ENCODE results near the gene PDXK. TPM values are rescaled to one million over a fixed set of nuclear protein-coding genes. Genes with fewer than 3 reads are reported as not detected.

Gene PDXK
- polyA plus RNA-seq, 1 of the 3 experiments (the other 2 are of a cell fraction): 85.7 TPM

- no peak overlapping the region for H3K9ac ChIP-seq
- no peak overlapping the region for H2AFZ ChIP-seq (ENCODE audit: low read depth)
- no peaks in the 10 kb centered on the region for H3F3A ChIP-seq (replicated peaks; ENCODE audit: insufficient read depth)
- H3K4me2 ChIP-seq: no peak overlapping the region
- no peaks in the 10 kb centered on the region for H3K79me2 ChIP-seq (ENCODE audit: insufficient read depth)
- CTCF ChIA-PET: interaction anchor here (3.0 kb wide), 1 partner anchor 167 kb away, joined by 20 read pairs; no protein-coding TSS in a partner anchor
- no peaks in the 10 kb centered on the region for H3K9me2 ChIP-seq
- H3K36me3 ChIP-seq (replicated peaks in 1 of 2; ENCODE audit: control insufficient read depth in 1 of 2, insufficient read depth in 2 of 2, low read length in 1 of 2): peaks cover 0 to 8% of the 10 kb centered on the region in 2 experiments
- no peaks in the 10 kb centered on the region for H3K9me3 ChIP-seq
- 92% methylated on average over 11 of the region's 22 CpGs for WGBS (ENCODE audit: low lambda C conversion rate)
- no peaks in the 10 kb centered on the region for H4K20me1 ChIP-seq (ENCODE audit: insufficient read depth)
- H3K4me3 ChIP-seq (ENCODE audit: low read depth in 2 of 2, low read length in 1 of 2): no peak overlapping the region
- H3K27ac ChIP-seq (ENCODE audit: low read depth in 2 of 2, low read length in 1 of 2): no peak overlapping the region
- POLR2A ChIA-PET: no interaction called here
- TF ChIP-seq NRF1 (IDR thresholded peaks at IDR 0.05; ENCODE audit: low read depth, low read length) (no peak), RXRA (IDR thresholded peaks at IDR 0.05; ENCODE audit: borderline replicate concordance, low read depth) (no peak), RCOR1 (IDR thresholded peaks at IDR 0.05; ENCODE audit: low read length) (no peak), USF1 (IDR thresholded peaks at IDR 0.05; ENCODE audit: borderline replicate concordance, low read depth) (no peak), TEAD4 (IDR thresholded peaks at IDR 0.05; ENCODE audit: borderline replicate concordance, insufficient read depth) (no peak), TCF12 (IDR thresholded peaks at IDR 0.05) (no peak), NFIC (IDR thresholded peaks at IDR 0.05; ENCODE audit: borderline replicate concordance) (no peak), TAF1 (IDR thresholded peaks at IDR 0.05; ENCODE audit: borderline replicate concordance, low read depth, low read length) (no peak), CHD2 (IDR thresholded peaks at IDR 0.05; ENCODE audit: low read length, partially characterized antibody) (no peak)
- DNase-seq: no peak
- no peaks in the 10 kb centered on the region for H3K27me3 ChIP-seq (ENCODE audit: insufficient read depth)
- H3K4me1 ChIP-seq (ENCODE audit: control insufficient read depth in 1 of 2, insufficient read depth in 2 of 2, low read depth in 1 of 2, low read length in 1 of 2): peaks cover 0 to 6% of the 10 kb centered on the region in 2 experiments; a peak in 1 of 4 replicates
Observed at GRCh38 chr21:43808832-43809251, 89.9 kb downstream of the PDXK start.

- Histone ChIP-seq H3K4me1 (ENCODE audit: control insufficient read depth in 1 of 2, insufficient read depth in 2 of 2, low read depth in 1 of 2, low read length in 1 of 2) (peaks cover 0 to 6% of the 10 kb centered on the region in 2 experiments; a peak in 1 of 4 replicates), H3K4me2 (no peak overlapping the region), H3K9me3 (no peaks in the 10 kb centered on the region), H4K20me1 (ENCODE audit: insufficient read depth) (no peaks in the 10 kb centered on the region), H3K27me3 (ENCODE audit: insufficient read depth) (no peaks in the 10 kb centered on the region), H3K79me2 (ENCODE audit: insufficient read depth) (no peaks in the 10 kb centered on the region), H3K9ac (no peak overlapping the region), H3F3A (replicated peaks; ENCODE audit: insufficient read depth) (no peaks in the 10 kb centered on the region), H3K27ac (ENCODE audit: low read depth in 2 of 2, low read length in 1 of 2) (no peak overlapping the region), H3K36me3 (replicated peaks in 1 of 2; ENCODE audit: control insufficient read depth in 1 of 2, insufficient read depth in 2 of 2, low read length in 1 of 2) (peaks cover 0 to 3% of the 10 kb centered on the region in 2 experiments), H2AFZ (ENCODE audit: low read depth) (no peak overlapping the region), H3K9me2 (no peaks in the 10 kb centered on the region), H3K4me3 (ENCODE audit: low read depth in 2 of 2, low read length in 1 of 2) (no peak overlapping the region)
- 93% methylated on average over 15 of the region's 16 CpGs for WGBS (ENCODE audit: low lambda C conversion rate)
- ChIA-PET POLR2A (no interaction called here), CTCF (interaction anchor here (1.2 to 3.0 kb wide), 7 partner anchors 18 to 171 kb away, joined by 3 to 20 read pairs (median 6); partner anchors contain the start of gene RRP1)
- no peak for DNase-seq
- TF ChIP-seq RFX5 (IDR thresholded peaks at IDR 0.05; ENCODE audit: low read length): no peak
- no peak for TF ChIP-seq PBX3 (IDR thresholded peaks at IDR 0.05)
- TF ChIP-seq SMC3 (IDR thresholded peaks at IDR 0.05; ENCODE audit: low read depth, low read length): no peak
- no peak for TF ChIP-seq GABPA (IDR thresholded peaks at IDR 0.05; ENCODE audit: low read depth)
- no peak for TF ChIP-seq ZBTB33 (IDR thresholded peaks at IDR 0.05; ENCODE audit: borderline replicate concordance, low read depth)
- TF ChIP-seq JUND (IDR thresholded peaks at IDR 0.05): no peak
- no peak for TF ChIP-seq USF1 (IDR thresholded peaks at IDR 0.05; ENCODE audit: borderline replicate concordance, low read depth)
Observed at GRCh38 chr21:43809346-43809799, 90.4 kb downstream of the PDXK start.

Data from SK-N-SH (cell line).